IMR-90 (cell line): ENCODE data around the gene TPSD1. TPM values are rescaled to one million over a fixed set of nuclear protein-coding genes. Genes with fewer than 3 reads are reported as not detected.

Experiments used
- ATAC-seq: fragments of 200-7000 bp; cut with Tn5 transposase; 2 replicates; pipeline ENCODE4 v1.9.1; 2020; ENCODE audit warnings: low read depth, mild to moderate bottlenecking, moderate library complexity
- BruUV-seq: library from RNA; stranded (reverse); fragments of 400-500 nt; replicated peaks from 2 replicates; lab custom pipeline; 2021; lab: Mats Ljungman, UMichigan
- CTCF ChIA-PET: fragments of 300-600 bp; formaldehyde crosslinking; extraction: SDS; loops from one replicate; lab custom pipeline; 2021; ENCODE audit warnings: antibody characterized with exemption; lab: Yijun Ruan, JAX
- POLR2A ChIA-PET: fragments of 300-600 bp; sonication (Branson Sonifier 250); formaldehyde crosslinking; loops from one replicate; lab custom pipeline; 2022; ENCODE audit warnings: antibody characterized with exemption; ENCODE audit not compliant: unreplicated experiment; lab: Charles Lee
- DNase-seq: peaks from one replicate; pipeline ENCODE4 v3.0.0; 2013
- H2AFZ ChIP-seq: replicated peaks from 2 replicates; pipeline ENCODE3; 2013; ENCODE audit warnings: low read length, mild to moderate bottlenecking; ENCODE audit not compliant: poor library complexity
- H2AK5ac ChIP-seq: 2 replicates; pipeline ENCODE4 v1.6.1; 2013; ENCODE audit warnings: low read depth, low read length, inconsistent platforms
- H2AK9ac ChIP-seq: replicated peaks from 2 replicates; pipeline ENCODE3; 2013; ENCODE audit warnings: mild to moderate bottlenecking, low read depth, low read length, moderate library complexity; ENCODE audit not compliant: poor library complexity
- H2BK120ac ChIP-seq: 2 replicates; pipeline ENCODE4 v1.6.1; 2013; ENCODE audit warnings: low read depth, low read length, inconsistent platforms
- H2BK15ac ChIP-seq: 3 replicates; pipeline ENCODE4 v1.6.1; 2013; ENCODE audit warnings: low read depth, low read length, inconsistent platforms
- H2BK20ac ChIP-seq: 2 replicates; pipeline ENCODE4 v1.6.1; 2013; ENCODE audit warnings: low read depth, mild to moderate bottlenecking, inconsistent platforms, low read length, moderate library complexity
- H2BK5ac ChIP-seq: 2 replicates; pipeline ENCODE4 v1.6.1; 2013; ENCODE audit warnings: mild to moderate bottlenecking, low read depth, low read length, inconsistent platforms; ENCODE audit not compliant: poor library complexity, severe bottlenecking
- H3K14ac ChIP-seq: replicated peaks from 2 replicates; pipeline ENCODE4 v1.6.1; 2013; ENCODE audit warnings: low read depth, low read length, inconsistent platforms
- H3K18ac ChIP-seq: 2 replicates; pipeline ENCODE4 v1.6.1; 2013; ENCODE audit warnings: low read depth, low read length, control low read depth
- H3K23ac ChIP-seq: 2 replicates; pipeline ENCODE4 v1.6.1; 2013; ENCODE audit warnings: low read depth, low read length, inconsistent platforms
- H3K27ac ChIP-seq: 2 replicates; pipeline ENCODE4 v1.5.1; 2013; ENCODE audit warnings: mild to moderate bottlenecking, control low read depth, low read length; ENCODE audit not compliant: insufficient read depth
- H3K27me3 ChIP-seq: 2 replicates; pipeline ENCODE4 v1.6.1; 2013; ENCODE audit warnings: low read length; ENCODE audit not compliant: control insufficient read depth, insufficient read depth
- H3K36me3 ChIP-seq: 2 replicates; pipeline ENCODE4 v1.6.1; 2013; ENCODE audit warnings: low read length, mixed read lengths; ENCODE audit not compliant: control insufficient read depth, insufficient read depth
- H3K4ac ChIP-seq: 2 replicates; pipeline ENCODE4 v1.6.1; 2013; ENCODE audit warnings: low read depth, low read length, inconsistent platforms
- H3K4me1 ChIP-seq: 2 replicates; pipeline ENCODE4 v1.6.1; 2013; ENCODE audit warnings: low read length, mixed read lengths; ENCODE audit not compliant: control insufficient read depth, insufficient read depth
- H3K4me2 ChIP-seq: 2 replicates; pipeline ENCODE4 v1.6.1; 2013; ENCODE audit warnings: low read depth, mild to moderate bottlenecking, control low read depth, low read length, moderate library complexity
- H3K4me3 ChIP-seq: 2 replicates; pipeline ENCODE4 v1.5.1; 2013; ENCODE audit warnings: low read depth, mild to moderate bottlenecking, control low read depth, low read length, moderate library complexity; ENCODE audit not compliant: insufficient read depth
- H3K56ac ChIP-seq: 2 replicates; pipeline ENCODE4 v1.6.1; 2013; ENCODE audit warnings: low read length, inconsistent platforms; ENCODE audit not compliant: insufficient read depth; ENCODE audit errors: extremely low read depth
- H3K79me1 ChIP-seq, 2 experiments: 2 replicates each; pipeline ENCODE4 v1.6.1; 2013; ENCODE audit warnings: low read length in 2 of 2, inconsistent platforms in 1 of 2, low read depth in 1 of 2
- H3K9ac ChIP-seq: 2 replicates; pipeline ENCODE4 v1.6.1; 2013; ENCODE audit warnings: low read depth, low read length, control low read depth
- H3K9me1 ChIP-seq: 2 replicates; pipeline ENCODE4 v1.6.1; 2013; ENCODE audit warnings: low read length, inconsistent platforms; ENCODE audit not compliant: insufficient read depth
- H3K9me3 ChIP-seq: 2 replicates; pipeline ENCODE4 v1.6.1; 2013; ENCODE audit warnings: low read length; ENCODE audit not compliant: control insufficient read depth, insufficient read depth
- H4K20me1 ChIP-seq: 2 replicates; pipeline ENCODE4 v1.6.1; 2013; ENCODE audit warnings: low read length, inconsistent platforms; ENCODE audit not compliant: insufficient read depth
- H4K5ac ChIP-seq: 2 replicates; pipeline ENCODE4 v1.6.1; 2013; ENCODE audit warnings: mild to moderate bottlenecking, low read depth, low read length, control low read depth
- H4K8ac ChIP-seq, 2 experiments: 2 replicates each; pipeline ENCODE4 v1.6.1; 2013; ENCODE audit warnings: low read depth in 2 of 2, low read length in 2 of 2, control low read depth in 1 of 2, inconsistent platforms in 1 of 2
- H4K91ac ChIP-seq: 2 replicates; pipeline ENCODE4 v1.6.1; 2013; ENCODE audit warnings: low read depth, low read length, inconsistent platforms; ENCODE audit not compliant: insufficient read depth
- BHLHE40 ChIP-seq: fragments of 150-350 bp; IDR thresholded peaks from 2 replicates; pipeline ENCODE4 v1.6.1; 2016; ENCODE audit warnings: mild to moderate bottlenecking, low read depth, low read length
- CEBPB ChIP-seq: IDR thresholded peaks from 2 replicates; pipeline ENCODE4 v1.6.1; 2012; ENCODE audit warnings: low read depth, low read length, improper control_type of control experiment
- CHD1 ChIP-seq: IDR thresholded peaks from 2 replicates; pipeline ENCODE4 v1.6.1; 2012; ENCODE audit warnings: low read depth, low read length, improper control_type of control experiment
- CTCF ChIP-seq: conservative IDR thresholded peaks from 2 replicates; pipeline ENCODE4 v1.5.1; 2012; ENCODE audit warnings: mild to moderate bottlenecking, low read depth, low read length, improper control_type of control experiment
- FOS ChIP-seq: fragments of 150-350 bp; IDR thresholded peaks from 2 replicates; pipeline ENCODE4 v1.6.1; 2016; ENCODE audit warnings: low read depth, low read length
- MAFK ChIP-seq: IDR thresholded peaks from 2 replicates; pipeline ENCODE4 v1.6.1; 2012; ENCODE audit warnings: low read depth, low read length, improper control_type of control experiment
- MAZ ChIP-seq: IDR thresholded peaks from 2 replicates; pipeline ENCODE4 v1.6.1; 2012; ENCODE audit warnings: low read depth, mild to moderate bottlenecking, low read length, improper control_type of control experiment, moderate library complexity, borderline replicate concordance
- MXI1 ChIP-seq: IDR thresholded peaks from 2 replicates; pipeline ENCODE4 v1.6.1; 2012; ENCODE audit warnings: low read depth, mild to moderate bottlenecking, low read length, moderate library complexity, borderline replicate concordance
- NFE2L2 ChIP-seq: fragments of 150-350 bp; IDR thresholded peaks from 2 replicates; pipeline ENCODE4 v1.6.1; 2016; ENCODE audit warnings: low read depth, mild to moderate bottlenecking, low read length
- POLR2A ChIP-seq: IDR thresholded peaks from 2 replicates; pipeline ENCODE4 v1.6.1; 2012; ENCODE audit warnings: mild to moderate bottlenecking, low read depth, low read length
- RAD21 ChIP-seq: IDR thresholded peaks from 2 replicates; pipeline ENCODE4 v1.6.1; 2012; ENCODE audit warnings: low read length, improper control_type of control experiment
- RCOR1 ChIP-seq: IDR thresholded peaks from 2 replicates; pipeline ENCODE4 v1.6.1; 2012; ENCODE audit warnings: mild to moderate bottlenecking, low read length, improper control_type of control experiment; ENCODE audit not compliant: insufficient replicate concordance
- RFX5 ChIP-seq: IDR thresholded peaks from 2 replicates; pipeline ENCODE4 v1.8.0; 2012; ENCODE audit warnings: low read depth, mild to moderate bottlenecking, low read length, moderate library complexity
- SMC3 ChIP-seq: fragments of 150-350 bp; IDR thresholded peaks from 2 replicates; pipeline ENCODE4 v1.6.1; 2016; ENCODE audit warnings: low read depth, mild to moderate bottlenecking, antibody characterized with exemption, low read length, moderate library complexity
- WGBS, 2 experiments: methylation state at CpG; one replicate each; pipeline versions ENCODE4 v1.1.5 to v1.1.7; 2013; ENCODE audit warnings: missing lambda C conversion rate in 2 of 2; ENCODE audit not compliant: insufficient read length in 1 of 2; ENCODE audit errors: extremely low coverage in 2 of 2; 5-methylcytosine and 5-hydroxymethylcytosine counted together
- dilution Hi-C: fragments of 300-500 bp; cut with HindIII; formaldehyde crosslinking; loops from one replicate; pipeline ENCODE4 v1.14.3; 2018; ENCODE audit warnings: low sequenced_read_pairs; ENCODE audit not compliant: unreplicated experiment
- in situ Hi-C: fragments of 300-500 bp; cut with MboI; formaldehyde crosslinking; loops from 3 replicates; pipeline ENCODE4 v1.14.3; 2019; ENCODE audit warnings: low sequenced_read_pairs, inconsistent platforms, mixed read lengths
- intact Hi-C: fragments of 100-400 bp; cut with micrococcal nuclease; formaldehyde crosslinking; loops from 2 replicates; pipeline ENCODE4 v1.10.0; 2022
- polyA plus RNA-seq, 3 experiments: library from polyadenylated mRNA; depleted of rRNA; stranded (reverse); fragments of >200 nt; gene quantifications; 2 replicates each; pipeline ENCODE4 v1.2.3, GENCODE V29; 2012; ENCODE audit warnings: low replicate concordance in 1 of 3
- total RNA-seq: library from RNA; depleted of rRNA; stranded (reverse); fragments of >200 nt; gene quantifications from 2 replicates; pipeline ENCODE4 v1.2.3, GENCODE V29; 2012
- TF ChIP-seq, protein P1 (sequence below): fragments of 150-350 bp; IDR thresholded peaks from 2 replicates; pipeline ENCODE4 v1.6.1; 2017; ENCODE audit warnings: mild to moderate bottlenecking, antibody characterized with exemption, low read length, low read depth
- TF ChIP-seq, protein P2 (sequence below): fragments of 150-350 bp; IDR thresholded peaks from 2 replicates; pipeline ENCODE4 v1.6.1; 2016; ENCODE audit warnings: low read depth, mild to moderate bottlenecking, low read length, moderate library complexity, borderline replicate concordance

Gene TPSD1
- total and polyA plus RNA-seq, 2 of the 4 experiments (the other 2 are of a cell fraction) = not detected

- peaks cover 10% of the 10 kb centered on the region for H4K20me1 ChIP-seq
- H3K9me3 ChIP-seq = no peaks in the 10 kb centered on the region
- no peak overlapping the region for H2AFZ ChIP-seq
- no peak overlapping the region for H4K5ac ChIP-seq
- no peak overlapping the region for H3K18ac ChIP-seq
- no peak overlapping the region for H3K4me3 ChIP-seq
- TF ChIP-seq MAFK (no peak), NFE2L2 (no peak), CTCF (no peak), FOS (no peak), CEBPB (no peak), MXI1 (no peak), SMC3 (no peak), RCOR1 (no peak), CHD1 (no peak), MAZ (no peak), RAD21 (no peak), RFX5 (no peak), BHLHE40 (no peak), POLR2A (no peak)
- TF ChIP-seq, protein P1, sequence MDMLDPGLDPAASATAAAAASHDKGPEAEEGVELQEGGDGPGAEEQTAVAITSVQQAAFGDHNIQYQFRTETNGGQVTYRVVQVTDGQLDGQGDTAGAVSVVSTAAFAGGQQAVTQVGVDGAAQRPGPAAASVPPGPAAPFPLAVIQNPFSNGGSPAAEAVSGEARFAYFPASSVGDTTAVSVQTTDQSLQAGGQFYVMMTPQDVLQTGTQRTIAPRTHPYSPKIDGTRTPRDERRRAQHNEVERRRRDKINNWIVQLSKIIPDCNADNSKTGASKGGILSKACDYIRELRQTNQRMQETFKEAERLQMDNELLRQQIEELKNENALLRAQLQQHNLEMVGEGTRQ = no peak
- TF ChIP-seq, protein P2, sequence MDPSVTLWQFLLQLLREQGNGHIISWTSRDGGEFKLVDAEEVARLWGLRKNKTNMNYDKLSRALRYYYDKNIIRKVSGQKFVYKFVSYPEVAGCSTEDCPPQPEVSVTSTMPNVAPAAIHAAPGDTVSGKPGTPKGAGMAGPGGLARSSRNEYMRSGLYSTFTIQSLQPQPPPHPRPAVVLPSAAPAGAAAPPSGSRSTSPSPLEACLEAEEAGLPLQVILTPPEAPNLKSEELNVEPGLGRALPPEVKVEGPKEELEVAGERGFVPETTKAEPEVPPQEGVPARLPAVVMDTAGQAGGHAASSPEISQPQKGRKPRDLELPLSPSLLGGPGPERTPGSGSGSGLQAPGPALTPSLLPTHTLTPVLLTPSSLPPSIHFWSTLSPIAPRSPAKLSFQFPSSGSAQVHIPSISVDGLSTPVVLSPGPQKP = no peak
- H3K23ac ChIP-seq = no peak overlapping the region
- no peak overlapping the region for H4K8ac ChIP-seq
- no peak overlapping the region for H2BK5ac ChIP-seq
- DNase-seq (no peak), ATAC-seq (no peak)
- no peak overlapping the region for H2BK120ac ChIP-seq
- H3K79me1 ChIP-seq = peaks cover 3 to 15% of the 10 kb centered on the region in 2 experiments; a peak in 3 of 4 replicates
- H3K4me2 ChIP-seq = no peak overlapping the region
- no peak overlapping the region for H3K27ac ChIP-seq
- no TSS peak for BruUV-seq
- peaks cover 7% of the 10 kb centered on the region for H3K9me1 ChIP-seq
- no peak overlapping the region for H3K9ac ChIP-seq
- CTCF ChIA-PET = no interaction called here
- H2AK5ac ChIP-seq = no peak overlapping the region
- no peak overlapping the region for H3K4ac ChIP-seq
- 76% methylated on average over 10 of the region's 12 CpGs; no CpG with 5 or more reads in 1 of the 2 experiments for WGBS, 2 experiments
- H3K36me3 ChIP-seq = no peaks in the 10 kb centered on the region
- no peak overlapping the region for H2AK9ac ChIP-seq
- no peaks in the 10 kb centered on the region; the same call in 1 of the 2 replicates for H3K4me1 ChIP-seq
- dilution Hi-C loops (no loop called here), in situ Hi-C loops (no loop called here), intact Hi-C loops (no loop called here)
- H3K14ac ChIP-seq = no peak overlapping the region
- no peak overlapping the region for H2BK15ac ChIP-seq
- POLR2A ChIA-PET = no interaction called here
- H2BK20ac ChIP-seq = no peak overlapping the region
- no peak overlapping the region for H3K56ac ChIP-seq
- no peaks in the 10 kb centered on the region for H3K27me3 ChIP-seq
- no peak overlapping the region for H4K91ac ChIP-seq
These were observed 50.0 kb downstream of the TPSD1 start for GRCh38 chr16:1305823-1306222.
